SHP77 treated with DMSO at 0.1 percent for 48 hours (cell line): ENCODE measurements around the gene GFM1.
A peak's percentile ranks its signal among the peaks of the same experiment; 100 is the strongest.

Experiments used
- DNase-seq: peaks from one replicate; lab custom pipeline; 2025; lab: John Stamatoyannopoulos, UW

The GFM1 gene

DNA sequence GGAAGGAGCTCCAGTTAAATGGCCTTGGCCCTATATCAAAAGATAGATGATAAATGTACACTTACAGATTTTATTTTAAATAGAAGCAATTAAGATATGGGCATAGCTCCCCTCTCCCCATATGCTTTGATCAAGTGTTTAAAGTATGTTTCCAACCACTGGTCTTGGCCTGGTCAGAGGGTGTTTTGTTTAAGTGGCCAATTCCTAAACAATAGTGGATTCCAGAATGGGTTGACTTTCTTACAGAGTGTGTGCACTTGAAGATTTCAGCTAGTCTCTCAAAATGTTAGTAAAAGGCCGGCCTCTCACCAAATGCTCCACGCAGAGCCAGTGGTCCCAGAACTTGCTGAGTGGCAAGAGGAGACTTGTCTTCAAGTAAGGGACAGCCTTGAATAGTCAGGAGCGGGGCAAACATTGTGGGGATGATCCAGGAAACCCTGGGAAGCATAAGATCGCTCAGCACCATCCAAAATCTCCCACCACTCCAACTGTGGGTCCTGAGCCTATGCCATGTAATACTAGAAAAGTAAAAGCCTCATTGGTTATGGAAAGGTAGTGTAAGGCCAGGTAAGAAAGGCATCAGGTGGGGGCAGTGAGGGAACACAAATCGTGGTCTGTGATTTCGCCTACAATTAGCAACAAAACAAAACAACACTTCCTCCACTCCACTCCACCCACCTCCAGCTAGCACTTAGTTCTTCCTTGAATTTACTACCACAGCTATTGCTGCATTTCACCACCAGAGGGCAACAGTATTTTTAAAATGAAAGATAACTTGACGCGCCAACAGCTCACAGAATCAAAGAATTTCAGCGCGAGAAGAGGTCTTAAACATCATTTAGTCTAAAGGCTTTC, 83.1 kb downstream of the GFM1 start:
- peak; percentile 41 for DNase-seq

DNA sequence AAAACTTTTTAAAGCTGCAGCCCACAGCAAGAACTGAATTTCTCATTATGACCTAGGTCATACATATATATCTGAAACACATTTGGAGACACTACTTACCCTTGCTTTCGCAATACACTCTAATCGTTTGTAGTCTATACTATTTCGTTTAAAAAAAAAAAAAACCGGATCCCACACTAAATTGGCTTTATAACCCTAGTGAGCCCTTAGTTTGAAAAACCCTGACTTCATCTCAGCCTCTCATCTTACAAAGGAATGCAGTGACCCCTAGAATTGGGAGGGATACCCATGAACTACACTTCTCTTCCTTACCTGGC, 83.7 kb downstream of the GFM1 start:
- no peak for DNase-seq

DNA sequence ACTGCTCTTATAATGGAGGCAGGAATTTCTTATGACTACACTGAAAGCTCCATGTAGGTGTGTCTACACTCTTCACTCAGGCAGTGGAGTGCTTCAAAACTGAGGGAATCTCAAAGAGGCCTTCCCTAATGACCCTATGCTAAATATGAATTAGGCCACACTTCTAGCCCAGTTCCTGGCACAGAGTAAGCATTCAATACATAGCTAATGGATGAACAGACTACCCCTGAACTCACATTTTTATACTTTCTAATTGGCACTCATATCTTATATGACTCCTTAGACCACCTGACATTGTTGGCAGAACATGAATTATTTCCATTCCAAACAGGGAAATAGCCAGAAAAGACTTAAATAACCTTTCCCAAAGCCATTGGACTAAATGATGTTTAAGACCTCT, 84.5 kb downstream of the GFM1 start:
- no peak for DNase-seq

DNA sequence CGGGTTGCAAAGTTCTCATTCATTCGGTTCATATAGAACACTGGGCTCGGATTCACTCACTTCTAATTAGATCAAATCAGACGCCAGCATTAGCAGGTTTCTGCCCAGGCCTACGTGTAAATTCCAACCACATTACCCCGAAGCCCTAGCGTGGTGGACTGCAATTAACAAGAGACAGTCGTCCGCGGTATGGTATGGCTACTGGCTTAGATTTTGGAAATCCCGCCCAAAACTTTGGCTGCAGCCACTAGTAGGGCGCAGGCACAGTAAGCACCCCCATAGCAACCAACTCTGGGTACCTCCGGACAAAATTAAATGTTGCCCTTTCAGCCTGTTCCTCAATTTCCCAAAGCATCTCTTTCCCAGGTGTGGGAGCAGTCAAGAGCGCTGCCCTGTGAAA, 87.2 kb downstream of the GFM1 start:
- no peak for DNase-seq

DNA sequence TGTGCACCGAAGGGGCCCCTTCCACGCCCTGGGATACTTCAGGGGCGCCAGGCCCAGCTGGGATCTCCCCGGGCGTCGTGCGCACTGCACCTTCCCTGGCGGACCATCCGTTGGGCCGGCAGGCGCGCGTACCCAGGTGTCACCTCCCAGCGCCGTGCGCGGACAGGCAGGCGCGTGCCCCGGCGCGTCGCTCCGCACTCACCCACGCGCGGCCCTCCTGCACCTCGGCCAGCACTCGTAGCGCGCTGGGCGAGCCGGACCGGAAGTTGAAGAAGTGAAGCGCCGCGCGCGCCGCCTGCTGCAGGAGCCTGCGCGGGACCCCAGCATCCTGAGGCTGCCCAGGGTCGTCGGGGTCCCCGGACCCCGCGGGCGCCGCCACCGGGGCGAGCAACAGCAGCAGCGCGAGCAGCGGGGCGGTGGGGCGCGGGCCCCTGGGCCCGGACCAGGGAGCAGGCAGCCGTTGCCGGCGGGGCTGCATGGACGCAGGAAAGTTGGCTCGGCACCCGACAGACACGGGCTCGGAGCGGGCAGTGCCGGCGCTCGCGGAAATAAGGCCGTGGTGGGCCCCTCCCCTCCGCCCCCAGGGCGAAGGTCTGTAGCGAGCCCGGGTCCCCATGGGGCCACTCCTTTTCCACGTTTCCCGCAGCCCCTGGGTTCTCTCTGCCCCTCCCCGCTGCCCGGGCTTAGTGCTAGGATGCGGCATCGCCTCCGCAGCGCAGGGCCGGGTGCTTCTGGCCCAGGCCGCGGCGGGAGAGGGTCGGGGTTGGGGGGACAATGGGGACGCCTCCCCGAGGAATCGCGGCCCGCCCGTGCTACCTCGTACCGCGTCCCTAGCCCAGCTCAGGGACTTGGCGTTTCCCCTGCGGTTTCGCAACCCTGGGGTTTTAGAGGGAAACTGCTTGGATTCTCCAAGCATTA, 87.9 kb downstream of the GFM1 start, which contains the start of gene RARRES1:
Gene RARRES1, minus strand, starts transcription at position 520 of the 918 bp plus-strand sequence. Its CDS starts 42 bp downstream, at position 478.
- no peak for DNase-seq

DNA sequence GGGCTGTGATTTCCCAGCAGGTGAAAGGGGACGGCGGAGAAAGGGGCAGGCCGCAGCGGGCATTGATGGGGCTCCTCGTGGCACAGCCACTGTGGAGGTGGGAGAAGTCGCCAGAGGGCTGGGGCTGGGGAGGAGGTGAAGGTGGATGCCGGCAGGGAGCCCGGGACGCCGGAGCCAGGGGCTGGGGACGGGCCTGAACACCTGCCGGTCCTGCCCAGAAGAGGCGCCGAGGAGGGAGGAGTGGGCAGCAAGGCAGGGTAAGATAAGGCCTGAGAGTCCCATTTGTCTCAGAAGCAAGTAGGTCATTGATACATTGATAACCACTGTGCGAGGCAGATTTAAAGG, 88.5 kb downstream of the GFM1 start:
- no peak for DNase-seq

DNA sequence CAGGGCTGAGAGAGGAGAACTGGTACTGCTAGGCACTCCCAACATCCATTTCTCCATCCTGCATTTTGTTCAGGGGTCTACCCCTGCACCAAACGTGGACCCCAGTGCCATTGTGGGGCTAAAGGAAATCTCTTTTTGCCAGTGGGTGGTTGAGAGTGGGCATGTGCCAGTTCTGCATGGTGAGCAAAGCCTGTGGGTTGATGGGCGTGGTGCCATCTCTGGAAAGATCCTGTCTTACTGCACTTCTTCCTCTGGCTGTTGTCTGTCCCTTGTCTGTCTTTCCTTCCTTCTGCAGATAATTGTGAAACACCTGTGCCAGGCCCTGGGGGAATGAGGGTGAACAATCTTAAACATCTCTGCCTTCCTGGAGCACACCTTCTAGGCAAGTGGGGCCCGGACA, 89.3 kb downstream of the GFM1 start:
- DNase-seq: no peak

DNA sequence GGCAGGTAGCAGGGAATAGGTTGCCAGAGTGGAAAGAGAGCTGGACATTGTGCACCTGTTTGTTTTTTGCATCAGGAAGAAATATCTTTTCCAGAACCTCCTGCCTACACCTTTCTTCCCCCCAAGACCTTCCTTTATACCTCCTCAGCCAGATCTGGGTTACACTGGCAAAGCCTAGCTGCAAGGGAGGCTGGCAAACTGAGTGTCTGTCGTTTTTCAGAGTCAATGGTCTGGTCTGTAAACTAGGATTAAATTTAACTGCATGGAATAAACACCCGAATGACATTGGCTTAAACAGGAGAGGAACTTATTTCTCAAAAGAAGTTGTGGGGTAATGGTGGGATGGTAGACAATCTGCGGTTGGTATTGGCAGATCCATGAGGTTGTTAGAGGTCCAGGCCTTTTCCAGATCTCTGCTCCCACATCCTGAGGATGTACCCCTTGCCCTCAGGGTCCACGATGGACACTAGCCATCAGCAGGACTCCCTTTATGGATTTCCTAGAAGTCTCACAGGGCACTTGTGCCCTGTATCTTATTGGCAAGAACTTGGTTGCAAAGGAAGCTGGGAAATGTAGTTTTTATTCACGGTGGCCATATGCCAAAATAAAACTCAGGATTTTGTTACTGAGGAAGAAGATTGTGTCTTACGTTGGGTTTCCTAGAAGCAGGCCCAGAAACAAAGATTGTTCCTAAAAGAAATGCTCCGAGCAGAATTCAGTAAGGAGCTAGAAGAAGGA, 91.1 kb downstream of the GFM1 start:
- no peak for DNase-seq

DNA sequence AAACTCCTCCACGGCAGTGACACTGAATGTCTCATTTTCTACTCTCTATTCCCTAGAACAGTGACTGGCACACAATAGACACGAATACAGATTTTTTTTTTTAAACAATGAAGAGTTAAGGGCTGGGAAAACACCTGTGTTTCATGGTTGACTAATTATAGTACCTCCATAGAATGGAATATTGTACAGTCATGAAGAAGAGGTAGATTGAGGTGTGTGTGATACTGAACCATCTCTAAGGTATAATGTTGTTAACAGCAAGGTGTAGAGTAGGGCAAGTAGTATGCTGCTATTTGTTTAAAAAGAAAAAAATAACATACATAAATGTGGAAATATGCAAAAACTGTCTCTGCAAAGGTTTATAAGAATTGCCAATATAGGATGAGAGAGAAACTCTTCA, 93.1 kb downstream of the GFM1 start:
- DNase-seq: no peak

DNA sequence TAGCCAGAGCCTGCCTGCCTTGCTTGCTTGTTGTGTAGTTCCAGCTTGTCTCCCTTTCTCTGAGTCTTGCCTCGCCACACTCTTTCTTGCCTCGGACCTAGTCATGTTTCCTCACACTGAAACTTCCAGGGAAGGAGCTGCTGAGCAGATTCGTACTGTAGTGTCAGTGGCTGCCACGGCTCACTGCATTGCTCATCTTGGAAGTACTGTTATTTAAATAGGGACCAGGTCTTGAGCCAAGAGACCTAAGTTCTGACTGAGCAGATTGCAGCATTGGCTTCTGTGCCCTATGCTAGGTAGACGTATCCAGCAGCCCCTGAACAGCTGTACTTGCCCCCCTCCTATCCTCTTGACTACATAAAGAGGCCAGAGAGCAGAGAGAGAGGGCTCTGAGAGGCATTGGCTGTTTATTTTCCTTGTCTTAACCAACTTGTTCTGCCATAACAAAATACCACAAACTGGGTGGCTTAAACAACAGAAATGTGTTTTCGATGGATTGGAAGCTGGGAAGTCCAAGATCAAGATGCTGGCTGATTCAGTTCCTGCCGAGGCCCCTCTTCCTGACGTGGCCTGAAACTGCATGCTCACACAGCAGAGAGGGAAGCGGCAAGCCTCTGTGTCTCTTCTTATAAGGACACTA, 93.8 kb downstream of the GFM1 start:
- DNase-seq: no peak

DNA sequence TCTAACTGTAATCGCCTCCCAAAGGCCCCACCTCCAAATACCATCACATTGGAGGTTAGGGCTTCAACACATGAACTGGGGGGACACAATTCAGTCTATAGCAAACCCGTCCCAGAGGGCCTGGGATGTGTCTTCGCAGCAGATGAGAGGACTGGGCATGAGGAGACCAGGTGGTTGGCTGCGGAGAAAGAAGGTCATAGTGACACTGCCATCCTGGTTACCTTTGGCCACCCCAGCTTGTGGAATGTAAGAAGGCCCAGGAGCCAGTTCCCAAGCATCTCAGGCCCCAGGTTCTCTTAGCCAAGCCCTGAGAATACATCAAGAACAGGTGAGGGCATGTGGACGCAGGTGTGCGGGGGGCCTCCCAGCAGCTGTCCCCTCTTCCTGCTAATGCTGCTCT, 94.3 kb downstream of the GFM1 start:
- DNase-seq: no peak

DNA sequence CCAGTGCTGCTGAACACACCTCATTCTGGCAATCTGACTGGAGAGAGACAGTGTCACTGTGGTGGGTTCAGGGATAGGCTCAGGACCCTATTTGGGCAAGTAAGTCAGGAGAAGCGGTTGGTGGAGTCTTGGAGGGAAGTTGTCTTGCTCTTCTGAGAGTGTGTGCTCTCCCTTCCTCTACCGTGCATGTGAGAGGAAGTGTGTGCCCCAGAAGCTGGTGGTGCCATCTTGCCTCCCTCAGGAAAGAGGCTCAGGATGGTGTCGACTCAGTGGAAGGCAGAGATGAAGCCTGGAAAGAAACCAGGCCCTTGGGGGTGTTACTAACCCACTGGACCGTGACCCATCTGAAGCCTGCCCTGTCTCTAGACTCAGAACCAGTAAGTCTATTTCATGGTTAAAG, 94.8 kb downstream of the GFM1 start:
- no peak for DNase-seq

DNA sequence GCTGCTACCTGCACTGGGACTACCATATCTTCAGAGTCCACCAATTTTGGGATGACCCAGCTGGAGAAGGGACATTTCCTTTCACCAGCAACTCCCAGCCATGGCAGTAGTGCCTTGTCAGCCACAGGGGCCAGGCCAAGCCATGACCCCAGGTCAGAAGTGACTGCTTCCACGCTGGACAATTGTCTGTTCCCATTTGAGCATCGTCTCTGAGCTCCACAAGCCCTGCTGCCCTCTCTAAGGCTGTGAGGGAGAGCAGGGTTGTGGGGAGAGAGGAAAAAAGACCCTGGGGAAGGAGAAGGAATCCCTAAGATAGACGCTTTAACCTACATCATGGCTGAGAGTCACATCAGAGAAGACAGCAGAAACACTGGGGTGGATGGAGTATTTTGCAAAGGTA, 95.3 kb downstream of the GFM1 start:
- DNase-seq: no peak
